ENCODE data around the gene ADGRF4. TPM values are rescaled to one million over a fixed set of nuclear protein-coding genes. Genes with fewer than 3 reads are reported as not detected.

Gene ADGRF4
- total RNA-seq, 1 donor from 2014 or later: not detected

DNA sequence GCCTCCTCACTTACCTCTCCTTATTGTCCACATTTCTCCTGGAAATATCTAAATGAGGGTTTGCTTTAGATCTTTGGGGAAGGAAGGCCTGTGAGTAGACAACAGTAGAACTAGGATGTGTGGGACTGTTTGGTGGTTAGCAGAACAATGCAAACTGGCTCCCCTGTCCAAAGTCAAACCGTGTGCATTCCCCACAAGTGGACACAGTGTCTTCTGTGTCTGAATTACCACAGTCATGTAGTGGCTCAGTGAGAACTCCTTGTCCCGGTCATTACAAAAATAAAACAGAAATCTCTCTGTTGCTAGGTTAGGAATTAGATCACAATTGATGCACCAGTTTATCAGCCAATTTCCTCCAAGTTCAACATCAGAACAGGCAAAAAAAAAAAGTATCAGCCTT, 455 bp upstream of the ADGRF4 start:
- Mint-ChIP-seq H3K4me3 (ENCODE audit: low read depth) (no peak overlapping the region), H3K36me3 (ENCODE audit: low read depth) (no peaks in the 10 kb centered on the region), H3K27ac (no peak overlapping the region), H3K4me1 (ENCODE audit: low read depth) (peaks cover 2% of the 10 kb centered on the region), H3K9me3 (no peaks in the 10 kb centered on the region), H3K27me3 (ENCODE audit: low read depth) (peaks cover 9% of the 10 kb centered on the region)
- DNase-seq (ENCODE audit: low spot score): no peak
- intact Hi-C loops (cut with micrococcal nuclease): no loop called here

DNA sequence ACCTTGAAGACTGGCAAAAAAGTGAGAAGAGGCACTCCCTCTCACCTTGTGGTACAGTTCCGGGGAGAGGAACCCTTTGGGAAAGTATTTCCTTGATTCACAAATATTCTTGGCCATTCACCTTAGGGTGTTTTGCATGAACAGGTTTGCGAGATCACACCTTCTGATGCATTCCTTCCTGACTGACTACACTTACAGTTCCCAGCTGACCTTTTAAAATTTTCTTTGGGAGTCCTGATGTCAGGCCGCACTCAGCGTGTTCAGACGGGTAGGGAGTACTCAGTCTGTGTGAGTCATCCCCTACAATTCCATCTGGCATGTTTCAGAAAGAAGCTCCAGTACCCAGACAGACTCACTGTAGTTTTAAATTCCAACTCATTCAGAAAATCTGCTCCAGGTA, 1.7 kb downstream of the ADGRF4 start:
- intact Hi-C loops (cut with micrococcal nuclease): no loop called here
- H3K27ac Mint-ChIP-seq: no peak overlapping the region
- H3K4me3 Mint-ChIP-seq (ENCODE audit: low read depth): no peak overlapping the region
- H3K36me3 Mint-ChIP-seq (ENCODE audit: low read depth): no peaks in the 10 kb centered on the region
- H3K4me1 Mint-ChIP-seq (ENCODE audit: low read depth): peaks cover 2% of the 10 kb centered on the region
- DNase-seq (ENCODE audit: low spot score): no peak
- peaks cover 5% of the 10 kb centered on the region for H3K27me3 Mint-ChIP-seq (ENCODE audit: low read depth)
- H3K9me3 Mint-ChIP-seq: no peaks in the 10 kb centered on the region

DNA sequence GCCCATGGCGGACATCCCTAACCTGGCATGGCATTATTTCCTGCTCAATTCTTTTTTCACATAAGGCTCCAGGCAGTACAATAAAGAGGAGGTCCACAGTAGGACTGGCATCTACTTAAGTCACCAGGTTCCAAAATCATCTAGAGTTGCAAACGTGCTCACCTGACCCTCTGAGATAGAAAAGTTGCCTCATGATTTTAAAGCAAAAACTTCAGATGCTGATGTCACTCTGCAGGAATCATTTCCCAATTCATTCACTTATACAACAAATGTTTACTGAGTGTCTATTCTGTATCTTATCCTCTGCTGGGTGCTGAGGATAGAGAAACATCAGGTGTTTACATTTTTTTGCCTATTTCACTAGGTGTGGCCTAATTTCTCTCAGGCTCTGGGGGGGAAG, 2.2 kb downstream of the ADGRF4 start:
- H3K36me3 Mint-ChIP-seq (ENCODE audit: low read depth): no peaks in the 10 kb centered on the region
- no peaks in the 10 kb centered on the region for H3K9me3 Mint-ChIP-seq
- H3K4me3 Mint-ChIP-seq (ENCODE audit: low read depth): no peak overlapping the region
- intact Hi-C loops (cut with micrococcal nuclease): no loop called here
- H3K27me3 Mint-ChIP-seq (ENCODE audit: low read depth): peaks cover 3% of the 10 kb centered on the region
- H3K4me1 Mint-ChIP-seq (ENCODE audit: low read depth): peaks cover 2% of the 10 kb centered on the region
- DNase-seq (ENCODE audit: low spot score): no peak
- H3K27ac Mint-ChIP-seq: no peak overlapping the region

DNA sequence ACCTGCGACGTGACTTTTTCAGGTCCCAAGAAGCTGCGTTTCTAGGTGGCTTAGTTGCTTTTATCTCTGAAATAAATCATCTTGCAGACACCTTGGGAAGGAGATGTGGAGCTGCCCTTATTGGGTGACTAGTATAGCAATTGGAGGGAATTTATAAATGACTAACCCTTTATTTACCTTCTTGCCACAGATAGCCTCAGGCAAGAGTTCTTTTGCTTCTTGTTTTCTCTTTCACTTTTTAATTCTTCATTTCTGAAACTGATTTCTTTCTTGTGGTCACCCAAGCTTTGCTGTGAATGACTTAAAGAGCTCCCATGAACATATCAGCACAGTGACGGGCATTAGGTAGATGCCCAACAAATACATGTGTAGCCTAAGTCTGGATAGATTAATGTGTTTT, 3.0 kb downstream of the ADGRF4 start:
- no peaks in the 10 kb centered on the region for H3K9me3 Mint-ChIP-seq
- no peak for DNase-seq (ENCODE audit: low spot score)
- peaks cover 2% of the 10 kb centered on the region for H3K4me1 Mint-ChIP-seq (ENCODE audit: low read depth)
- intact Hi-C loops (cut with micrococcal nuclease): no loop called here
- H3K4me3 Mint-ChIP-seq (ENCODE audit: low read depth): no peak overlapping the region
- H3K36me3 Mint-ChIP-seq (ENCODE audit: low read depth): no peaks in the 10 kb centered on the region
- H3K27me3 Mint-ChIP-seq (ENCODE audit: low read depth): peaks cover 6% of the 10 kb centered on the region
- H3K27ac Mint-ChIP-seq: no peak overlapping the region

DNA sequence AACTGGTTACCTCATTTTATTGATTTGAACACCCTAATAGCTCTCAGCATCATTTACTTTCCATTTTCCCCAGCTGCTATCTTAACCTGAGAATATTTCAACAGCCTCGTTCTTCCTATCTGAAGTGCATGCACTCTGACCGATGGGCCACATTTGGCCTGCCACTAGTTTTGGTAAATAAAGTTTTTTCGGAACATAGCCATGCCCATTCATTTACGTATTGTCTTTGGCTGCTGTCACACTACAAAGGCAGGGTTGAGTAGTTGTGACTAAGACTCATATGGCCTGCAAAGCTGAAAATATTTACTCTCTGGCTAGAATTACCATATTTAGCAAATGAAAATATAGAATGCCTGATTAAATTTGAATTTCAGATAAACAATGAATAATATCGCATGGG, 10.8 kb downstream of the ADGRF4 start:
- no peaks in the 10 kb centered on the region for H3K36me3 Mint-ChIP-seq (ENCODE audit: low read depth)
- no peaks in the 10 kb centered on the region for H3K9me3 Mint-ChIP-seq
- DNase-seq (ENCODE audit: low spot score): no peak
- H3K27ac Mint-ChIP-seq: no peak overlapping the region
- no peak overlapping the region for H3K4me3 Mint-ChIP-seq (ENCODE audit: low read depth)
- peaks cover 40% of the 10 kb centered on the region for H3K27me3 Mint-ChIP-seq (ENCODE audit: low read depth)
- intact Hi-C loops (cut with micrococcal nuclease): no loop called here
- no peaks in the 10 kb centered on the region for H3K4me1 Mint-ChIP-seq (ENCODE audit: low read depth)

DNA sequence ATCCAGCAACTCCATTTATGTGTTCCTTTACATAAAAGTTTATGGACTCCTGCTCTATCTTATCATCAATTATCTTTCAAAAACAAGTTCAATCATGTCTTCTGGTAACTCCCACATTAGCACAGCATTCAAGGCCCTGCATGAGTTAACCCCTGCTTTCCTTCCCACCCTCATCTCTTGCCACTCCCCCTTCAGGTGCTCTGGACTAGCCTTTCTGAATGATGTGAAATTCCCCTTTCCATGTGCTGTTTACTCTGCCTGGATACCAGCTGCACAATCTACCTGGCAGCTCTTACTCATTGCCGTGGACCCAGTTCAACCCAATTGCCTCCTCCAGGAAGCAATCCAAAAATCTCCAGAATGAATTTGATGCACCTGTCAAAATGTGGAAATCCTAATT, 11.9 kb downstream of the ADGRF4 start:
- Mint-ChIP-seq H3K4me3 (ENCODE audit: low read depth) (no peak overlapping the region), H3K27me3 (ENCODE audit: low read depth) (peaks cover 40% of the 10 kb centered on the region), H3K27ac (no peak overlapping the region), H3K36me3 (ENCODE audit: low read depth) (no peaks in the 10 kb centered on the region), H3K4me1 (ENCODE audit: low read depth) (peaks cover 3% of the 10 kb centered on the region), H3K9me3 (no peaks in the 10 kb centered on the region)
- intact Hi-C loops (cut with micrococcal nuclease): no loop called here
- DNase-seq (ENCODE audit: low spot score): no peak

DNA sequence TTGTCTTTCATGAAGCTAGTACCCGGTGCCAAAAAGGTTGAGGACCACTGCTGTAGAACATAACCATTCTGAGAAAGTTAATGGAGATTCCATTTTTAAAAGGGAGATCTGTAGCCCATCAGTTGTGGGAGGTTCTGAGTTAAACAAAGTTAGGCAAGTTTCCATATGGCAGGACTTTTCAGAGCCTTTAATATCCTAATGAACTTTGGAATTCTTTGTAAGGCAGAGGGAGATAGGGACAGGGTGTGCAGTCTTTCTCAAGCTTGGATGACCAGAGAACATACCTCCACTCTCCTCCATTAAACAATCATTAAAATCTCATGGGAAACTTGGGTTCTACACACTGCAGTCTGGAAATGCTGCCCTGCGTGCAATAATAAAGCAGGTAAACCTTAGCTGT, 14.8 kb downstream of the ADGRF4 start:
- peaks cover 3% of the 10 kb centered on the region for H3K4me1 Mint-ChIP-seq (ENCODE audit: low read depth)
- H3K4me3 Mint-ChIP-seq (ENCODE audit: low read depth): no peak overlapping the region
- no peak overlapping the region for H3K27ac Mint-ChIP-seq
- no peaks in the 10 kb centered on the region for H3K9me3 Mint-ChIP-seq
- no peaks in the 10 kb centered on the region for H3K36me3 Mint-ChIP-seq (ENCODE audit: low read depth)
- intact Hi-C loops (cut with micrococcal nuclease): no loop called here
- DNase-seq (ENCODE audit: low spot score): no peak
- H3K27me3 Mint-ChIP-seq (ENCODE audit: low read depth): peaks cover 34% of the 10 kb centered on the region

DNA sequence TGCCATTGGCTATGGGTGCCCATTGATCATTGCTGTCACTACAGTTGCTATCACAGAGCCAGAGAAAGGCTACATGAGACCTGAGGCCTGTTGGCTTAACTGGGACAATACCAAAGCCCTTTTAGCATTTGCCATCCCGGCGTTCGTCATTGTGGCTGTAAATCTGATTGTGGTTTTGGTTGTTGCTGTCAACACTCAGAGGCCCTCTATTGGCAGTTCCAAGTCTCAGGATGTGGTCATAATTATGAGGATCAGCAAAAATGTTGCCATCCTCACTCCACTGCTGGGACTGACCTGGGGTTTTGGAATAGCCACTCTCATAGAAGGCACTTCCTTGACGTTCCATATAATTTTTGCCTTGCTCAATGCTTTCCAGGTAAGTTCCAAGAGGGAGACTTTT, 16.4 kb downstream of the ADGRF4 start:
- intact Hi-C loops (cut with micrococcal nuclease): no loop called here
- Mint-ChIP-seq H3K9me3 (no peaks in the 10 kb centered on the region), H3K27me3 (ENCODE audit: low read depth) (peaks cover 34% of the 10 kb centered on the region), H3K36me3 (ENCODE audit: low read depth) (no peaks in the 10 kb centered on the region), H3K4me3 (ENCODE audit: low read depth) (no peak overlapping the region), H3K4me1 (ENCODE audit: low read depth) (peaks cover 3% of the 10 kb centered on the region), H3K27ac (no peak overlapping the region)
- no peak for DNase-seq (ENCODE audit: low spot score)

DNA sequence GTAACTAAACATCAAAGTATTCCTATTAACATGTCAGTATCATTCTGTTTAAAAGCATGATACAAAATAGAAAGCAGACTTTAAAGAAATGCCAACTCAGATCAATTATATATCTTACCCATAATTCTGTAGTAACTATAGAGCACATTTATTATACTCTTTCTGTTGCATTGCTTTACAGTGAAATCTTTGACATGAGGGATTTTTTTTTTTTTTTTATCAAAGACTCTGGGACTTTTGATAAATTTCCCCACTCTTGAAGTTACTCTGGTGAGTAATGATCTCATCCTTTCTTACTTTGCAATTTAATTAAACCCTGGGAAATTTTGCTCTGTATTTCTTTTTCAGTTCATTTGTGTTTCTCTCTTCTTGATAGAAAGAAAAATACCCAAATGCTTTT, 17.4 kb downstream of the ADGRF4 start:
- peaks cover 38% of the 10 kb centered on the region for H3K27me3 Mint-ChIP-seq (ENCODE audit: low read depth)
- no peak overlapping the region for H3K4me3 Mint-ChIP-seq (ENCODE audit: low read depth)
- H3K36me3 Mint-ChIP-seq (ENCODE audit: low read depth): no peaks in the 10 kb centered on the region
- no peaks in the 10 kb centered on the region for H3K9me3 Mint-ChIP-seq
- no peak for DNase-seq (ENCODE audit: low spot score)
- no peak overlapping the region for H3K27ac Mint-ChIP-seq
- intact Hi-C loops (cut with micrococcal nuclease): no loop called here
- H3K4me1 Mint-ChIP-seq (ENCODE audit: low read depth): peaks cover 3% of the 10 kb centered on the region

DNA sequence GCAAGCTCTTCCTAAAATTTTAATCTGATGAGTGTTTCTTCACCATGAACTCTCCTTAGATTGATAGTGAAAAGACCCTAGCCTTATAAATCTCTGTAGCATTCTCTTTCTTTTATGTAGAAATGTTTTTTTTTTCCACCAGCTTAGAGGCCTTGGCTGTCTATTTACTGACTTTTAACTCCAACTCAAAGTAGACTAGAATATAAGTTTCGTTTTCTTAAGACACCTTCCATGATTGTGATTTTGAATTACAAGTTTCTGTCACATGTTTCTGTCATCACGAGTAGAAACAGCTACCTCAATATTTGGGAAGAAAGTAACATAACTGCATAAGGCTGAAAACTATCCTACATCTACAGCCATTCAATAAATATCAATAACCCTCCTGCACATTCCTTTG, 17.8 kb downstream of the ADGRF4 start:
- Mint-ChIP-seq H3K27ac (no peak overlapping the region), H3K36me3 (ENCODE audit: low read depth) (no peaks in the 10 kb centered on the region), H3K4me1 (ENCODE audit: low read depth) (peaks cover 3% of the 10 kb centered on the region), H3K4me3 (ENCODE audit: low read depth) (no peak overlapping the region), H3K27me3 (ENCODE audit: low read depth) (peaks cover 35% of the 10 kb centered on the region), H3K9me3 (no peaks in the 10 kb centered on the region)
- intact Hi-C loops (cut with micrococcal nuclease): no loop called here
- DNase-seq (ENCODE audit: low spot score): no peak

DNA sequence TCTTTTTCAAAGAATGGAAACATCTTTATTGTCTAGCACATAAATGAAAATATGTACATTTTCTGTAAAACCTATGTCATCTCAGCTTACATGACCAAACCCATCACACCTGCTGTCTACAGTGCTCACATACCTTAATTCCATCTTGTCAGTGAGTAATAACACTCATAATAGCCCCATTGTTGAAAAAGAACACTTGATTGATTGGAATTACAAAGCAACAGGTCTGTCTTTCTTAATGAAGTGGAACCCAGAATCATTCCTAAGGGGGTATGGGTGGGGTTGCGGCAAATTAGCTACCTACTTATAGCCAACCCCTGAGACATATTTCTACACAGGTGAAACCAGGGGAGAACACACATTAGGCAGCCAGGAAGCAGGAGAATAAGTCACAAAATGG, 20.2 kb downstream of the ADGRF4 start:
- DNase-seq (ENCODE audit: low spot score): no peak
- Mint-ChIP-seq H3K4me1 (ENCODE audit: low read depth) (peaks cover 15% of the 10 kb centered on the region), H3K9me3 (no peaks in the 10 kb centered on the region), H3K27ac (no peak overlapping the region), H3K4me3 (ENCODE audit: low read depth) (no peak overlapping the region), H3K36me3 (ENCODE audit: low read depth) (no peaks in the 10 kb centered on the region), H3K27me3 (ENCODE audit: low read depth) (peaks cover 20% of the 10 kb centered on the region)
- intact Hi-C loops (cut with micrococcal nuclease): no loop called here

DNA sequence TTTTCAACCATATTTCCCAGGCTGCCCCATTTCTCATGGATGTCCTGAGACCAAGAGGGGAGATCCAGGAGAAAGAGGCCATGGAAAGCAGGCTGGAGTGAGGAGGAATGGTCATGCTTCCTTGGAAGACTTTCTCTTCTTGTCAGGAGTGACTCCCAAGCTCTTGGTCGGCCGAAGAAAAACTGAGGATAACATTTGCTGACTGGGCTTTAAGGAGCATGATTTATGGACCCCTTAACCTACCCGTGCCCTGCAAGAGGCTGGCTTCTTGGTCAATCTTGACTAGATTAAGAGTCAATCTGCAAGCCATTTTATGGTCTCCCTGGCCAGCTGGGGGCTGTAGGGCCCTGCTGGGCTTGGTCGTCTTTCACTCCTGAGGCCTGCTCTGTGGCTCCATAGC, 22.8 kb downstream of the ADGRF4 start:
- Mint-ChIP-seq H3K4me1 (ENCODE audit: low read depth) (peaks cover 18% of the 10 kb centered on the region), H3K27ac (no peak overlapping the region), H3K4me3 (ENCODE audit: low read depth) (no peak overlapping the region), H3K9me3 (no peaks in the 10 kb centered on the region), H3K36me3 (ENCODE audit: low read depth) (no peaks in the 10 kb centered on the region), H3K27me3 (ENCODE audit: low read depth) (peaks cover 28% of the 10 kb centered on the region)
- intact Hi-C loops (cut with micrococcal nuclease): loop anchor here (10.0 kb wide), 1 partner anchor 66 kb away; no protein-coding TSS in a partner anchor
- no peak for DNase-seq (ENCODE audit: low spot score)

DNA sequence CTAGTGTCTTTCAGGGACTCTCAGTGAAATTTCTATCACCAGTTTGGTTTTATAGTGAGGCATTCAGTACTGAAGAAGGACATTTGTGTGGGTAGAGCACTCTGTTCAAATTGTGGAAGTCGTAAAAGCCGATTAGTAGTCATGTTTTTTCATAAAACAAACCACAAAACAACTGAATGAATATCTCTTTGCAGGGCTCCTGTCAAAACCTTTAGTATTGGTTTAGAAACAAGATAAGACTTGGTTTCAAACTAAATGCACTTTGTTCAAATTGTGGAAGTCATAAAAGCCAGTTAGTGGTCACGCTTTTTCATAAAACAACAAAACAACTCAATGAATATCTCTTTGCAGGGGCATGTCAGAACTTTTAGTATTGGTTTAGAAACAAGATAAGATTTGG, 23.8 kb downstream of the ADGRF4 start:
- intact Hi-C loops (cut with micrococcal nuclease): loop anchor here (10.0 kb wide), 1 partner anchor 67 kb away; no protein-coding TSS in a partner anchor
- no peaks in the 10 kb centered on the region for H3K36me3 Mint-ChIP-seq (ENCODE audit: low read depth)

DNA sequence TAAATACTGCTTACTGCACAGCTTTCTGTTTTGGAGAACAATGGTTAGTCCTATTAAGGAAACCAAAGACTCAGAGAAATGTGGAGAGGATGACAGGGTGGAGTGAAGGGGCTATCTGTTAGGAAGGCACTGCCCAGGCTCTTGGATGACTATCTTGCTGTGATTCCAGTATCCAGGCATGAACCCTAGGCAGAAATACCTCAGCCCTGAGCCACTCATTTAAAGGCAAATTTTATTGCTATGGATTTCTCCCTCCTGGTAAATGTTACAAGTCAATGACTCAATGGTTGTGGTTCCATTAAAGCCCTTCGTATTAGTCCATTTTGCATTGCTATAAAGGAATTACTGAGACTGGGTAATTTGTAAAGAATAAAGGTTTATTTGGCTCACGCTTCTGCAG, 25.9 kb downstream of the ADGRF4 start:
- Mint-ChIP-seq H3K36me3 (ENCODE audit: low read depth) (no peaks in the 10 kb centered on the region), H3K27me3 (ENCODE audit: low read depth) (peaks cover 27% of the 10 kb centered on the region), H3K4me1 (ENCODE audit: low read depth) (peaks cover 21% of the 10 kb centered on the region), H3K4me3 (ENCODE audit: low read depth) (no peak overlapping the region), H3K27ac (no peak overlapping the region), H3K9me3 (no peaks in the 10 kb centered on the region)
- no peak for DNase-seq (ENCODE audit: low spot score)
- intact Hi-C loops (cut with micrococcal nuclease): loop anchor here (10.0 kb wide), 1 partner anchor 69 kb away; no protein-coding TSS in a partner anchor

More for the DNA sequence above, 23.8 kb downstream of the ADGRF4 start:
- H3K27me3 Mint-ChIP-seq (ENCODE audit: low read depth): peaks cover 27% of the 10 kb centered on the region
- peaks cover 18% of the 10 kb centered on the region for H3K4me1 Mint-ChIP-seq (ENCODE audit: low read depth)
- no peaks in the 10 kb centered on the region for H3K9me3 Mint-ChIP-seq
- H3K4me3 Mint-ChIP-seq (ENCODE audit: low read depth): no peak overlapping the region
- no peak overlapping the region for H3K27ac Mint-ChIP-seq
- DNase-seq (ENCODE audit: low spot score): no peak

Data from activated T-helper 2 cell treated with anti-CD3 and anti-CD28 coated beads, Interferon-gamma antibody, Interleukin-2, Interleukin-4, amounts not matched to agents 10 μg/mL and 5 μg/mL and 100 μg/mL, durations not matched to agents 14 hours and 24 hours and 36 hours (primary cell).